Measurements from ENCODE around the gene SMC6. TPM values are rescaled to one million over a fixed set of nuclear protein-coding genes. Genes with fewer than 3 reads are reported as not detected.

Gene SMC6
- total RNA-seq, 1 donor from 2014 or later = 21.4 TPM

- no peak for TF ChIP-seq CTCF (conservative IDR thresholded peaks at IDR 0.05; ENCODE audit: low read depth, low read length)
- H3K4me3 ChIP-seq (ENCODE audit: low read depth, low read length) = no peak overlapping the region
- DNase-seq (ENCODE audit: low read depth) = no peak
Observed at GRCh38 chr2:17614174-17614930, 139.3 kb downstream of the SMC6 start.

Other genes starting within 250 kb of the SMC6 start
- not detected in 2 replicates for gene RAD51AP2, start 235.4 kb downstream of the SMC6 start, total RNA-seq
- gene VSNL1, start 213.1 kb downstream of the SMC6 start, total RNA-seq = not detected in 2 replicates
- gene GEN1, start 328 bp upstream of the SMC6 start, total RNA-seq = 12.7 and 15.6 TPM in 2 replicates
- gene MSGN1, start 62.6 kb upstream of the SMC6 start, total RNA-seq = not detected in 2 replicates
- gene KCNS3, start 124.9 kb upstream of the SMC6 start, total RNA-seq = 16.2 and 26.9 TPM in 2 replicates